H9 (cell line): ENCODE measurements around the gene MCM8. TPM values are rescaled to one million over a fixed set of nuclear protein-coding genes. Genes with fewer than 3 reads are reported as not detected.

ENCODE experiments used
- DNase-seq: peaks from one replicate; pipeline ENCODE4 v3.0.0-alpha.2; 2017
- H2AFZ ChIP-seq: one replicate; pipeline ENCODE4 v1.6.1; 2013; ENCODE audit warnings: mild to moderate bottlenecking, low read length, control low read depth, moderate library complexity
- H2AK5ac ChIP-seq: 2 replicates; pipeline ENCODE4 v1.6.1; 2013; ENCODE audit warnings: low read length, control low read depth, mixed read lengths; ENCODE audit not compliant: insufficient read length
- H2BK120ac ChIP-seq: one replicate; pipeline ENCODE4 v1.6.1; 2013; ENCODE audit warnings: low read depth, mild to moderate bottlenecking, low read length, control low read depth, inconsistent platforms; ENCODE audit not compliant: poor library complexity, severe bottlenecking
- H2BK12ac ChIP-seq: 2 replicates; pipeline ENCODE4 v1.6.1; 2013; ENCODE audit warnings: low read length, control low read depth, mixed read lengths, low read depth; ENCODE audit not compliant: insufficient read length
- H2BK15ac ChIP-seq: 2 replicates; pipeline ENCODE4 v1.6.1; 2013; ENCODE audit warnings: low read depth, low read length, control low read depth
- H2BK20ac ChIP-seq: one replicate; pipeline ENCODE4 v1.6.1; 2013; ENCODE audit warnings: low read depth, mild to moderate bottlenecking, low read length, control low read depth, inconsistent platforms; ENCODE audit not compliant: poor library complexity, severe bottlenecking
- H2BK5ac ChIP-seq: 2 replicates; pipeline ENCODE4 v1.6.1; 2013; ENCODE audit warnings: low read length, control low read depth, mixed read lengths; ENCODE audit not compliant: insufficient read length
- H3K14ac ChIP-seq: 2 replicates; pipeline ENCODE4 v1.6.1; 2013; ENCODE audit warnings: low read length, control low read depth; ENCODE audit not compliant: insufficient read depth
- H3K18ac ChIP-seq: 2 replicates; pipeline ENCODE4 v1.6.1; 2013; ENCODE audit warnings: low read depth, mild to moderate bottlenecking, mixed read lengths, low read length, control low read depth; ENCODE audit not compliant: insufficient read length
- H3K23ac ChIP-seq: 2 replicates; pipeline ENCODE4 v1.6.1; 2013; ENCODE audit warnings: low read length, control low read depth, mixed read lengths, low read depth; ENCODE audit not compliant: insufficient read length
- H3K23me2 ChIP-seq: 2 replicates; pipeline ENCODE4 v1.6.1; 2013; ENCODE audit warnings: low read depth, mild to moderate bottlenecking, mixed read lengths, low read length, control low read depth; ENCODE audit not compliant: insufficient read length, poor library complexity, severe bottlenecking
- H3K27ac ChIP-seq: 2 replicates; pipeline ENCODE4 v1.5.1; 2013; ENCODE audit warnings: low read length, control low read depth, mixed read lengths, low read depth; ENCODE audit not compliant: insufficient read length
- H3K27me3 ChIP-seq: 2 replicates; pipeline ENCODE4 v1.6.1; 2013; ENCODE audit warnings: low read length, control low read depth, inconsistent platforms; ENCODE audit not compliant: insufficient read depth
- H3K4ac ChIP-seq: 2 replicates; pipeline ENCODE4 v1.6.1; 2013; ENCODE audit warnings: low read depth, mild to moderate bottlenecking, control low read depth, inconsistent platforms, low read length, moderate library complexity
- H3K4me1 ChIP-seq: 2 replicates; pipeline ENCODE4 v1.6.1; 2013; ENCODE audit warnings: low read length, control low read depth, inconsistent platforms; ENCODE audit not compliant: insufficient read depth
- H3K4me2 ChIP-seq: 2 replicates; pipeline ENCODE4 v1.6.1; 2013; ENCODE audit warnings: low read length, control low read depth, mixed read lengths; ENCODE audit not compliant: insufficient read length, insufficient read depth
- H3K56ac ChIP-seq: 2 replicates; pipeline ENCODE4 v1.6.1; 2013; ENCODE audit warnings: low read depth, mild to moderate bottlenecking, mixed read lengths, low read length, control low read depth; ENCODE audit not compliant: insufficient read length
- H3K79me1 ChIP-seq: 2 replicates; pipeline ENCODE4 v1.6.1; 2013; ENCODE audit warnings: low read depth, mild to moderate bottlenecking, moderate library complexity, low read length, control low read depth, inconsistent platforms; ENCODE audit not compliant: insufficient read depth, poor library complexity, severe bottlenecking
- H3K79me2 ChIP-seq: 2 replicates; pipeline ENCODE4 v1.6.1; 2013; ENCODE audit warnings: low read length, control low read depth, inconsistent platforms; ENCODE audit not compliant: insufficient read depth
- H3K9ac ChIP-seq: 2 replicates; pipeline ENCODE4 v1.6.1; 2013; ENCODE audit warnings: low read length, control low read depth, mixed read lengths; ENCODE audit not compliant: insufficient read length; ENCODE audit errors: extremely low read depth
- H3K9me3 ChIP-seq: one replicate; pipeline ENCODE4 v1.6.1; 2013; ENCODE audit warnings: low read depth, low read length, inconsistent platforms; ENCODE audit not compliant: control insufficient read depth
- H3T11ph ChIP-seq: one replicate; pipeline ENCODE4 v1.6.1; 2013; ENCODE audit warnings: mild to moderate bottlenecking, low read length, control low read depth, inconsistent platforms
- H4K20me1 ChIP-seq: one replicate; pipeline ENCODE4 v1.6.1; 2013; ENCODE audit not compliant: control insufficient read depth, insufficient read length, insufficient read depth
- H4K5ac ChIP-seq: 2 replicates; pipeline ENCODE4 v1.6.1; 2013; ENCODE audit warnings: low read depth, mild to moderate bottlenecking, mixed read lengths, low read length, control low read depth; ENCODE audit not compliant: insufficient read length
- H4K8ac ChIP-seq: replicated peaks from 2 replicates; pipeline ENCODE4 v1.6.1; 2013; ENCODE audit warnings: low read length, control low read depth, mixed read lengths, low read depth; ENCODE audit not compliant: insufficient read length
- H4K91ac ChIP-seq: 2 replicates; pipeline ENCODE4 v1.6.1; 2013; ENCODE audit warnings: low read depth, mild to moderate bottlenecking, moderate library complexity, mixed read lengths, low read length, control low read depth; ENCODE audit not compliant: insufficient read length
- H3K27ac Mint-ChIP-seq, 3 experiments: 2 replicates in 2 of 3; 3 replicates in 1 of 3; pipeline ENCODE4 v1.8.0; 2020 to 2021; ENCODE audit warnings: mixed read lengths in 3 of 3, mild to moderate bottlenecking in 1 of 3, moderate library complexity in 1 of 3
- H3K27me3 Mint-ChIP-seq: 2 replicates; pipeline ENCODE4 v1.8.0; 2021; ENCODE audit warnings: low read depth, mild to moderate bottlenecking, moderate library complexity, mixed read lengths
- H3K36me3 Mint-ChIP-seq, 3 experiments: 2 replicates in 2 of 3; 3 replicates in 1 of 3; pipeline ENCODE4 v1.8.0; 2020 to 2021; ENCODE audit warnings: low read depth in 3 of 3, mixed read lengths in 3 of 3; ENCODE audit not compliant: insufficient read depth in 1 of 3
- H3K4me1 Mint-ChIP-seq, 2 experiments: 2 replicates each; pipeline ENCODE4 v1.8.0; 2020; ENCODE audit warnings: mixed read lengths in 2 of 2
- H3K4me3 Mint-ChIP-seq, 2 experiments: 2 replicates in 1 of 2; 3 replicates in 1 of 2; pipeline ENCODE4 v1.8.0; 2020 to 2021; ENCODE audit warnings: mild to moderate bottlenecking in 2 of 2, mixed read lengths in 2 of 2, moderate library complexity in 1 of 2
- H3K9me3 Mint-ChIP-seq, 2 experiments: 2 replicates in 1 of 2; 3 replicates in 1 of 2; pipeline ENCODE4 v1.8.0; 2020; ENCODE audit warnings: mild to moderate bottlenecking in 2 of 2, mixed read lengths in 2 of 2, moderate library complexity in 1 of 2
- CTCF ChIP-seq: fragments of 200-600 bp; sonication (generic); conservative IDR thresholded peaks from 3 replicates; pipeline ENCODE4 v1.8.0; 2021; ENCODE audit warnings: antibody characterized with exemption, mild to moderate bottlenecking
- WGBS: extraction: QIAGEN DNeasy Blood & Tissue Kit; methylation state at CpG from one replicate; pipeline ENCODE4 v1.1.7; 2013; ENCODE audit warnings: missing lambda C conversion rate, low lambda C conversion rate, mixed read lengths; ENCODE audit not compliant: insufficient read length; ENCODE audit errors: extremely low coverage; 5-methylcytosine and 5-hydroxymethylcytosine counted together
- total RNA-seq: library from RNA; stranded (reverse); gene quantifications from 2 replicates; pipeline ENCODE4 v1.2.1, GENCODE V29; 2021

Gene MCM8
- total RNA-seq, 1 experiment from 2014 or later: 32.2 TPM

GRCh38 chr20:6037082-6037481, 86.6 kb downstream of the MCM8 start:
- Histone ChIP-seq H3K14ac (no peak overlapping the region), H2BK15ac (no peak overlapping the region), H3K56ac (no peak overlapping the region), H4K5ac (no peak overlapping the region), H3T11ph (no peak overlapping the region), H2BK20ac (no peak overlapping the region), H3K23me2 (no peaks in the 10 kb centered on the region), H3K9me3 (no peaks in the 10 kb centered on the region), H3K79me1 (no peaks in the 10 kb centered on the region), H3K4me1 (no peaks in the 10 kb centered on the region), H2BK12ac (no peak overlapping the region), H4K20me1 (no peaks in the 10 kb centered on the region), H3K4me2 (no peak overlapping the region), H3K79me2 (no peaks in the 10 kb centered on the region), H4K91ac (no peak overlapping the region), H3K9ac (no peak overlapping the region), H2BK5ac (no peak overlapping the region), H3K18ac (no peak overlapping the region), H3K23ac (no peak overlapping the region), H3K27me3 (no peaks in the 10 kb centered on the region), H3K4ac (no peak overlapping the region), H4K8ac (no peak overlapping the region), H2AFZ (no peak overlapping the region), H3K27ac (no peak overlapping the region), H2BK120ac (no peak overlapping the region), H2AK5ac (no peak overlapping the region)
- Mint-ChIP-seq H3K9me3 (no peaks in the 10 kb centered on the region), H3K27ac (no peak overlapping the region), H3K4me3 (no peak overlapping the region), H3K27me3 (no peaks in the 10 kb centered on the region), H3K4me1 (peaks cover 11 to 12% of the 10 kb centered on the region in 2 experiments), H3K36me3 (peaks cover 12 to 66% (median 44%) of the 10 kb centered on the region in 3 experiments)
- no peak for TF ChIP-seq CTCF
- DNase-seq: no peak
- no CpG with 5 or more reads among the region's 1 CpG for WGBS
